GM13976 (cell line): ENCODE measurements around the gene LENG1.
"Not testable (repeated sequence)": the region's sequence is repeated elsewhere in the genome, so short reads cannot be mapped to it uniquely, and the experiment has no call there.

Experiments used
- DNase-seq: peaks from one replicate; pipeline ENCODE4 v3.0.0; 2012; ENCODE audit warnings: low spot score
- CTCF ChIP-seq: IDR thresholded peaks from 2 replicates; pipeline ENCODE4 v1.5.1; 2012; ENCODE audit warnings: borderline replicate concordance, mild to moderate bottlenecking; ENCODE audit not compliant: insufficient read depth; ENCODE audit errors: extremely low read depth, missing control alignments, control extremely low read depth
- in situ Hi-C: fragments of 300-500 bp; cut with MboI; formaldehyde crosslinking; loops from one replicate; pipeline ENCODE4 v1.12.0; 2022; ENCODE audit warnings: low sequenced_read_pairs, mixed read lengths, inconsistent platforms; ENCODE audit not compliant: unreplicated experiment

LENG1 gene

GRCh38 chr19:54189735-54190502 is 30.4 kb upstream of the LENG1 start:
- no peak for TF ChIP-seq CTCF
- in situ Hi-C loops: no loop called here

GRCh38 chr19:54189145-54189734 is 29.7 kb upstream of the LENG1 start, which contains the start of gene MBOAT7:
Gene MBOAT7 (minus strand): TSS chr19:54189580. CDS start chr19:54188508, 1,072 bp downstream.
- TF ChIP-seq CTCF: peak; percentile 50
- peak; percentile 84 for DNase-seq
- in situ Hi-C loops: no loop called here

More at GRCh38 chr19:54189735-54190502, 30.4 kb upstream of the LENG1 start:
- peak; percentile 98 for DNase-seq

- no peak for TF ChIP-seq CTCF
- no peak for DNase-seq
- in situ Hi-C loops: no loop called here
Observed at GRCh38 chr19:54188215-54188871, 28.8 kb upstream of the LENG1 start.

GRCh38 chr19:54186934-54187381 is 27.4 kb upstream of the LENG1 start:
- TF ChIP-seq CTCF: no peak
- in situ Hi-C loops: no loop called here
- DNase-seq: no peak

- no peak for TF ChIP-seq CTCF
- in situ Hi-C loops: no loop called here
- no peak for DNase-seq
Observed at GRCh38 chr19:54186351-54186750, 26.8 kb upstream of the LENG1 start.

- TF ChIP-seq CTCF: no peak
- no peak for DNase-seq
- in situ Hi-C loops: no loop called here
Observed at GRCh38 chr19:54183431-54183830, 23.9 kb upstream of the LENG1 start.

- in situ Hi-C loops, DNase-seq: not testable (repeated sequence)
Observed at GRCh38 chr19:54181894-54182293, 22.4 kb upstream of the LENG1 start.
